HG02870 (cell line): ENCODE data around the gene SOCS7.

Source experiments
- ATAC-seq: cut with Tn5 transposase; IDR thresholded peaks from one replicate; pipeline ENCODE4 v1.9.1; 2021; ENCODE audit warnings: mild to moderate bottlenecking, moderate library complexity; ENCODE audit not compliant: unreplicated experiment

The SOCS7 gene

GRCh38 chr17:38336838-38337237 lies 14.8 kb upstream of the SOCS7 start:
- ATAC-seq = no peak

GRCh38 chr17:38338053-38338452 lies 13.6 kb upstream of the SOCS7 start:
- ATAC-seq = no peak

- ATAC-seq = no peak
Observed at GRCh38 chr17:38338535-38338934, 13.1 kb upstream of the SOCS7 start.

- ATAC-seq = no peak
Observed at GRCh38 chr17:38339891-38340290, 11.8 kb upstream of the SOCS7 start.

- no peak for ATAC-seq
Observed at GRCh38 chr17:38341035-38341721, 10.5 kb upstream of the SOCS7 start.

GRCh38 chr17:38342886-38343607 lies 8.6 kb upstream of the SOCS7 start:
- ATAC-seq = no peak

GRCh38 chr17:38343608-38344419 lies 7.8 kb upstream of the SOCS7 start, which contains the start of gene GPR179:
TSS of gene GPR179 (minus strand) at chr17:38343956. CDS start at chr17:38343789, 167 bp downstream.
- ATAC-seq = no peak

- no peak for ATAC-seq
Observed at GRCh38 chr17:38344420-38344745, 7.3 kb upstream of the SOCS7 start.

- ATAC-seq = no peak
Observed at GRCh38 chr17:38345743-38346142, 5.9 kb upstream of the SOCS7 start.

- no peak for ATAC-seq
Observed at GRCh38 chr17:38349097-38349730, 2.4 kb upstream of the SOCS7 start.

- ATAC-seq = no peak
Observed at GRCh38 chr17:38350035-38350434, 1.6 kb upstream of the SOCS7 start.

- peak; percentile 17 for ATAC-seq
Observed at GRCh38 chr17:38352245-38353085, 821 bp downstream of the SOCS7 start.

GRCh38 chr17:38353086-38353604 lies 1.5 kb downstream of the SOCS7 start:
- ATAC-seq = no peak

- ATAC-seq = no peak
Observed at GRCh38 chr17:38353668-38354067, 2.0 kb downstream of the SOCS7 start.

GRCh38 chr17:38354466-38354865 lies 2.8 kb downstream of the SOCS7 start:
- no peak for ATAC-seq

- no peak for ATAC-seq
Observed at GRCh38 chr17:38355251-38355650, 3.6 kb downstream of the SOCS7 start.

GRCh38 chr17:38357486-38358123 lies 6.0 kb downstream of the SOCS7 start:
- no peak for ATAC-seq

- ATAC-seq = no peak
Observed at GRCh38 chr17:38358586-38359513, 7.2 kb downstream of the SOCS7 start.
